HepG2 (cell line): Measurements from ENCODE around the gene NDFIP2. TPM values are rescaled to one million over a fixed set of nuclear protein-coding genes. Genes with fewer than 3 reads are reported as not detected.

Experiments
- ATAC-seq: fragments of 200-7000 bp; cut with Tn5 transposase; 3 replicates; pipeline ENCODE4 v1.9.1; 2020; ENCODE audit warnings: mild to moderate bottlenecking, moderate library complexity
- BruUV-seq: library from RNA; stranded (reverse); fragments of 400-500 nt; replicated peaks from 2 replicates; lab custom pipeline; 2021; lab: Mats Ljungman, UMichigan
- CTCF ChIA-PET: fragments of 300-600 bp; formaldehyde crosslinking; extraction: SDS; loops from one replicate; lab custom pipeline; 2021; ENCODE audit warnings: low total read pairs, inconsistent platforms, low intra/inter-chr PET ratio; lab: Yijun Ruan, JAX
- POLR2A ChIA-PET: fragments of 350-600 bp; sonication (Branson Sonifier 250); formaldehyde crosslinking; loops from one replicate; lab custom pipeline; 2020; ENCODE audit warnings: antibody characterized with exemption, inconsistent platforms; lab: Yijun Ruan, JAX
- DNase-seq: peaks from one replicate; pipeline ENCODE4 v3.0.0-alpha.2; 2015; ENCODE audit warnings: low spot score
- FAIRE-seq: peaks from 3 replicates; lab custom pipeline; 2011; peaks lifted over from hg19 to GRCh38; lab: Jason Lieb, UNC
- H2AFZ ChIP-seq: one replicate; pipeline ENCODE4 v1.6.1; 2011; ENCODE audit warnings: low read length, inconsistent platforms
- H3K27ac ChIP-seq: fragments of 300-600 bp; 3 replicates; pipeline ENCODE4 v1.8.0; 2011; ENCODE audit warnings: mixed run types, mild to moderate bottlenecking, mixed read lengths, low read length, inconsistent platforms; ENCODE audit not compliant: insufficient read depth; ENCODE audit errors: extremely low read length
- H3K27me3 ChIP-seq, 2 experiments: fragments of 200-600 bp in 1 of 2; 2 replicates in 1 of 2; 3 replicates in 1 of 2; pipeline versions ENCODE4 v1.6.0 to v1.8.0; 2011; ENCODE audit warnings: low read length in 2 of 2, mild to moderate bottlenecking in 2 of 2, moderate library complexity in 2 of 2, inconsistent platforms in 1 of 2; ENCODE audit not compliant: insufficient read depth in 2 of 2, control insufficient read depth in 1 of 2
- H3K36me3 ChIP-seq, 2 experiments: fragments of 200-600 bp in 1 of 2; replicated peaks in 1 of 2; 2 replicates in 1 of 2; 3 replicates in 1 of 2; pipeline versions ENCODE4 v1.5.1 to v1.8.0; 2011; ENCODE audit warnings: low read length in 2 of 2, inconsistent platforms in 1 of 2; ENCODE audit not compliant: insufficient read depth in 2 of 2, control insufficient read depth in 1 of 2
- H3K4me1 ChIP-seq: 2 replicates; pipeline ENCODE4 v1.5.1; 2012; ENCODE audit warnings: low read length, inconsistent platforms; ENCODE audit not compliant: insufficient read depth
- H3K4me2 ChIP-seq: 2 replicates; pipeline ENCODE4 v1.6.0; 2011; ENCODE audit warnings: low read depth, low read length, inconsistent platforms
- H3K4me3 ChIP-seq, 3 experiments: fragments of 200-600 bp in 1 of 3; sonication (generic), shearing (Covaris generic) in 1 of 3; replicated peaks in 1 of 3; 2 replicates each; pipeline ENCODE4 v1.5.1; 2011 to 2016; ENCODE audit warnings: low read length in 3 of 3, inconsistent platforms in 2 of 3, low read depth in 2 of 3, mild to moderate bottlenecking in 2 of 3, control low read depth in 1 of 3, mixed read lengths in 1 of 3; ENCODE audit not compliant: insufficient read depth in 1 of 3
- H3K79me2 ChIP-seq: one replicate; pipeline ENCODE4 v1.6.1; 2011; ENCODE audit warnings: low read length, inconsistent platforms; ENCODE audit not compliant: insufficient read depth
- H3K9ac ChIP-seq: 2 replicates; pipeline ENCODE4 v1.6.0; 2011; ENCODE audit warnings: mild to moderate bottlenecking, low read depth, low read length, inconsistent platforms; ENCODE audit not compliant: insufficient read depth
- H3K9me3 ChIP-seq: 2 replicates; pipeline ENCODE4 v1.5.1; 2012; ENCODE audit warnings: mild to moderate bottlenecking, low read length
- H4K20me1 ChIP-seq: 2 replicates; pipeline ENCODE4 v1.6.0; 2011; ENCODE audit warnings: inconsistent platforms, mild to moderate bottlenecking, low read length, moderate library complexity; ENCODE audit not compliant: insufficient read depth
- AFF4 ChIP-seq: sonication (generic); formaldehyde crosslinking; IDR thresholded peaks from 2 replicates; pipeline ENCODE4 v1.4.0; 2020; ENCODE audit warnings: missing genetic modification reagents
- CHD2 ChIP-seq: IDR thresholded peaks from 2 replicates; pipeline ENCODE4 v1.6.1; 2011; ENCODE audit warnings: low read depth, low read length, improper control_type of control experiment
- DMAP1 ChIP-seq: IDR thresholded peaks from 2 replicates; pipeline ENCODE4 v1.6.1; 2016
- FOXP4 ChIP-seq: sonication (generic); formaldehyde crosslinking; IDR thresholded peaks from 2 replicates; pipeline ENCODE4 v1.4.0; 2020; ENCODE audit warnings: missing genetic modification reagents
- HNF1A ChIP-seq, 2 experiments: sonication (generic) in 1 of 2; formaldehyde crosslinking in 1 of 2; IDR thresholded peaks; 2 replicates each; pipeline versions ENCODE4 v1.4.0 to v1.6.1; 2016 to 2020; ENCODE audit warnings: borderline replicate concordance in 1 of 2, low read depth in 1 of 2, mild to moderate bottlenecking in 1 of 2, missing genetic modification reagents in 1 of 2
- KAT2B ChIP-seq: fragments of 150-350 bp; IDR thresholded peaks from 2 replicates; pipeline ENCODE4 v1.6.1; 2014; ENCODE audit warnings: low read depth, low read length, borderline replicate concordance
- POLR2AphosphoS5 ChIP-seq: IDR thresholded peaks from 2 replicates; pipeline ENCODE4 v1.6.1; 2012; ENCODE audit warnings: low read depth, low read length
- SUZ12 ChIP-seq: fragments of 150-350 bp; IDR thresholded peaks from 2 replicates; pipeline ENCODE4 v1.6.1; 2014; ENCODE audit warnings: low read depth, low read length
- TEAD3 ChIP-seq: optimal IDR thresholded peaks from 2 replicates; pipeline ENCODE3; 2016; ENCODE audit warnings: borderline replicate concordance
- ZKSCAN8 ChIP-seq: IDR thresholded peaks from 2 replicates; pipeline ENCODE4 v1.6.1; 2016; ENCODE audit warnings: borderline replicate concordance, missing genetic modification reagents, missing compliant biosample characterization
- ZNF7 ChIP-seq: IDR thresholded peaks from 2 replicates; pipeline ENCODE4 v1.6.1; 2016; ENCODE audit warnings: missing biosample characterization, missing genetic modification reagents
- WGBS: methylation state at CpG from one replicate; pipeline ENCODE4 v1.1.6; 2017; ENCODE audit warnings: low lambda C conversion rate; 5-methylcytosine and 5-hydroxymethylcytosine counted together
- in situ Hi-C: cut with HindIII; loops from 2 replicates; pipeline ENCODE4 v1.10.0; 2017; ENCODE audit warnings: low pct_unique_long_range_greater_than_20kb; ENCODE audit not compliant: extremely low pct_ligation_motif_present
- intact Hi-C: fragments of 100-400 bp; cut with micrococcal nuclease; formaldehyde crosslinking; loops from one replicate; pipeline ENCODE4 v1.10.0; 2022; ENCODE audit not compliant: unreplicated experiment
- polyA plus RNA-seq, 8 experiments: library from polyadenylated mRNA; depleted of rRNA in 3 of 8; stranded (reverse) in 7 of 8; unstranded in 1 of 8; fragments of >200 nt; fragmentation: Illumina TruSeq in 4 of 8; extraction: Trizol in 4 of 8; gene quantifications; 2 replicates each; pipeline versions ENCODE4 v1.2.1 to v1.2.3, GENCODE V29; 2011 to 2016; ENCODE audit warnings: low read depth in 4 of 8, missing spikeins in 1 of 8, mixed read lengths in 1 of 8; ENCODE audit not compliant: insufficient read depth in 1 of 8
- total RNA-seq, 5 experiments: library from RNA; depleted of rRNA; stranded (reverse); fragments of >200 nt; fragmentation: Illumina TruSeq; extraction: Trizol; gene quantifications; 2 replicates each; pipeline ENCODE4 v1.2.3, GENCODE V29; 2016; ENCODE audit warnings: low read depth in 1 of 5

NDFIP2 gene
- total and polyA plus RNA-seq, 2 of the 13 experiments (the other 11 are each of a cell fraction or from before 2014, with no cell fraction given), result 23.2 to 32.0 TPM

DNA sequence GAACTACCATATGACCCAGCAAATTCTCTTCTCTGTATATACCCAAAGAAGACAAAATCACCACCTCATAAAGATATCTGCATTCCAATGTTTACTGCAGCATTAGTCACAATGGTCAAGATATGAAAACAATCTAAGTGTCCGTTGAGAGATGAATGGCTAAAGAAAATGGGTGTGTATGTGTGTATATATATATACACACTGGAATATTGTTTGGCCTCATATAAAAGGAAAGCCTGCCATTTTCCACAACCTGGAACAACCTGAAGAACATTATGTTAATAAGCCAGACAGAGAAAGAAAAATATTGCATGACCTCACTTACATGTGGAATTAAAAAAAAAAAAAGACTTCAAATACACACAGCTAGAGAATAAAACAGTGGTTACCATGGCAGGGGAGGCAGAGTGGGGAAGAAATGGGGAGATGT is 45.4 kb upstream of the NDFIP2 start:
- Histone ChIP-seq H3K36me3 (no peaks in the 10 kb centered on the region), H3K4me1 (no peaks in the 10 kb centered on the region), H3K9ac (no peak overlapping the region), H3K9me3 (no peaks in the 10 kb centered on the region), H3K4me2 (no peak overlapping the region), H3K4me3 (no peak overlapping the region), H4K20me1 (no peaks in the 10 kb centered on the region), H3K79me2 (no peaks in the 10 kb centered on the region), H3K27ac (no peak overlapping the region), H2AFZ (no peak overlapping the region), H3K27me3 (no peaks in the 10 kb centered on the region)
- ATAC-seq, result no peak
- intact Hi-C loops, result no loop called here
- no peak for FAIRE-seq
- no peak for DNase-seq
- in situ Hi-C loops, result no loop called here
- ChIA-PET POLR2A (no interaction called here), CTCF (no interaction called here)
- no TSS peak for BruUV-seq
- WGBS, result 0% methylated on average over 1 of the region's 1 CpG
- TF ChIP-seq DMAP1 (CRISPR knock-in tag), result no peak
- TF ChIP-seq SUZ12, result no peak
- TF ChIP-seq FOXP4 (CRISPR knock-in tag), result no peak
- no peak for TF ChIP-seq KAT2B
- no peak for TF ChIP-seq AFF4 (CRISPR knock-in tag)
- TF ChIP-seq CHD2, result no peak
- TF ChIP-seq HNF1A (IDR thresholded peaks at IDR 0.05; ENCODE audit: low read depth), result no peak
- no peak for TF ChIP-seq HNF1A (CRISPR knock-in tag; IDR thresholded peaks at IDR 0.05; ENCODE audit: borderline replicate concordance)
- TF ChIP-seq POLR2AphosphoS5, result no peak
- no peak for TF ChIP-seq ZNF7
- no peak for TF ChIP-seq ZKSCAN8 (CRISPR knock-in tag)
- no peak for TF ChIP-seq TEAD3
